H54 (cell line): ENCODE results near the gene FHAD1.
"Not testable (repeated sequence)": the region's sequence is repeated elsewhere in the genome, so short reads cannot be mapped to it uniquely, and the experiment has no call there.

Experiments
- DNase-seq: peaks from one replicate; pipeline ENCODE4 v3.0.0; 2011; ENCODE audit warnings: low spot score, mixed read lengths; ENCODE audit not compliant: insufficient read length
- FAIRE-seq: peaks from 3 replicates; lab custom pipeline; 2011; peaks lifted over from hg19 to GRCh38; lab: Jason Lieb, UNC
- POLR2A ChIP-seq: IDR thresholded peaks from 2 replicates; pipeline ENCODE4 v1.6.1; 2011; ENCODE audit warnings: low read depth, mild to moderate bottlenecking, low read length

Gene FHAD1

DNA sequence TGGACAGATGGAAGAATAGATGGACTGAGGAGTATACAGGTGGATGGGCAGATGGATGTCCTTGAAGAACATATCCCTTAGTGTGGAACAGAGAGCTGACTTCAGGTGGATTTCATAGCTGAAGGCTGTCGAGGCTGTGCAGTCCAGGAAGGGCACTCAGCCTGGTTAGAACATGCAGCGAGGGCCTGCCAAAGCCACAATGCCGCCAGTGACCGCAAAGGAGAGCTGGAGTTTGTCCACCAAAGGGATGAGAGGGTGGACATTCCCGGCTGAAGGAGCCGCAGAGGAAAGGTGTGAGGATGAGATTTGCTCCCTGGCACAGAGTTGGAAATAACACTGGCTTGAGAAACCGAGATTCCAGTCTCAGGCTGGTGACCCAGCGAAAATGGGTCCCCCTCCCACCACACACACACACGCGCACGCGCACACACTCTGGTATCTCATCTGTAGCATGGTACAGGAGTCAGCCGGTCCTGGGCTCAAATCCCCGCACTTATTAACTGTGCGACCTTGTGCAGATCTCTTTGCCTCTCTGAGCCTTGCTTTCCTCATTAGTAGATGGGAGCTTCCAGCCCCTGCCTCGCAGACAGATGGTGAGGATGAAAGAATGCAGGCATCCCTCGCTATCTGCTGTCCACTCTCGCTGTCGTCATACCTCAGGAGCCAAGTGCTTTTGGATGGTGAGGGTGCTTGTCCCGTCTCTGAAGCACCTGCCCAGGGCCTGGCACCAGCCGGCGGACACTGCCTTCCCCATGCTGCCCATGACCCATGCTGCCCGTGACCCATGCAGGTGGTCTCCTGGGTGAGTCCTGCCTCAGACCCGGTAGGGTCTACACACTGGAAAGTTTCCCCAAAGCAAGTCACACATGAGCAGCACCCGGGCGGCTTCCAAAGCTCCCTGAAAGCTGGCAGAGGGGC is 135.8 kb downstream of the FHAD1 start:
- no peak for TF ChIP-seq POLR2A
- DNase-seq = no peak
- FAIRE-seq = no peak

DNA sequence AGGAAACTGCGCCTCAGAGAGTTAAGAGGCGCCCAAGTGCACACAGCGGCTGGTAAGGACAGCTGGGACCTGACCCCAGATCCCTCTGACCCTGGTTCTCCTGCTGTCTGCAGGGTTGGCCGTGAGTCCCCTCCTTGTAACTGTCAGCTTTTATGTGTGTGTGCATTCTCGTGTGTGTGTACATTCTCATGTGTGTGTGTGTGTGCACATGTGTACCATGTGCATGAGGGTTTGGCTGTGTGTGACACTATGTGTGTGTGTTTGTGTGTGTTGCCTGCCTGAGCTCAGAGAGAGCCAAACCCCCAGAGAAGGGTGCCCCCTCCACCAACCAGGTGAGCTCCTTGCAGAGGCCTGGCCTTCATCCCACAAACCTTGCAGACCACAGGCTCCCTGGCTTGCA is 136.8 kb downstream of the FHAD1 start:
- no peak for TF ChIP-seq POLR2A
- FAIRE-seq (no peak), DNase-seq (no peak)

DNA sequence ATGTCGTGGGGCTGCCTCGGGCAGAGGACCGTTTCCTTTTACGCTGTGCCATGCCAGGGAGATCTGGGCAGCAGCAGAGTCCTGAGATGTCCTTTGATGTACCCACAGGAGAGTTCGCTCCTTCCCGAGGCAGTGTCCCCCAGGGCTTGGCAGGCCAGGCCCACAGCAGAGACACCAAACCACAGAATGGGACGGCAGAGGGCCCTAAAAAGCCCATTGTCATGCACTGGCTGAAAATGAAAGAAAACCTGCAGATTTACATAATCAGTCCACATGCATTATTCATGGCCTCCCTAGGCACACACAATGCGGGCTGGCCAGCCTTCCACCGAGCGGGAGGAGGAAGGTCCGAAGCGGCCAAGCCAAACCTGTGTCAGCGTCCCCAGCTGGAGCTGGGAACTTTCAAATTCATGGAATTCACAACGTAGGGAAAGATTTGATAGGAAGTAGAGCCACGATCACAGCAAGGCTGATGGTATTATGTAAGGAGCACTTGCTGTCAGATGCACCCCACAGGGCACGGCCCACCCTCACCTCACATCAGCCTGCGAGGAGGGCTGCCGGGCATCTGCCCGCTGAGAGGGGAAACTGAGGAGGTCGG is 137.4 kb downstream of the FHAD1 start:
- FAIRE-seq (no peak), DNase-seq (no peak)
- TF ChIP-seq POLR2A = no peak

DNA sequence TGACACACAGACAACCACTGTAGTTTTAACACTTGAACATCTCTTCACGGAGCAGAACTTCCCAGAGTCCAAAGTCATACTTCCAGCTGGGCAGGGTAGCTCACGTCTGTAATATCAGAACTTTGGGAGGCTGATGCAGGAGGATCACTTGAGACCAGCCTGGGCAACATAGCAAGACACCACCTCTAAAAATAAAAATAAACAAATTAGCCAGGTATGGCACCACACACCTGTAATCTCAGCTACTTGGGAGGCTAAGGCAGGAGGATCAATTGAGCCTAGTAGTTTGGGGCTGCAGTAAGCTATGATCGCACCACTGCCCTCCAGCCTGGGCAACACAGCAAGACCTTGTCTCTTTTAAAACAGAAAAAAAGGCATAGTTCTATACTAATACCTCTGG is 138.4 kb downstream of the FHAD1 start:
- no peak for FAIRE-seq
- no peak for DNase-seq
- TF ChIP-seq POLR2A = no peak

DNA sequence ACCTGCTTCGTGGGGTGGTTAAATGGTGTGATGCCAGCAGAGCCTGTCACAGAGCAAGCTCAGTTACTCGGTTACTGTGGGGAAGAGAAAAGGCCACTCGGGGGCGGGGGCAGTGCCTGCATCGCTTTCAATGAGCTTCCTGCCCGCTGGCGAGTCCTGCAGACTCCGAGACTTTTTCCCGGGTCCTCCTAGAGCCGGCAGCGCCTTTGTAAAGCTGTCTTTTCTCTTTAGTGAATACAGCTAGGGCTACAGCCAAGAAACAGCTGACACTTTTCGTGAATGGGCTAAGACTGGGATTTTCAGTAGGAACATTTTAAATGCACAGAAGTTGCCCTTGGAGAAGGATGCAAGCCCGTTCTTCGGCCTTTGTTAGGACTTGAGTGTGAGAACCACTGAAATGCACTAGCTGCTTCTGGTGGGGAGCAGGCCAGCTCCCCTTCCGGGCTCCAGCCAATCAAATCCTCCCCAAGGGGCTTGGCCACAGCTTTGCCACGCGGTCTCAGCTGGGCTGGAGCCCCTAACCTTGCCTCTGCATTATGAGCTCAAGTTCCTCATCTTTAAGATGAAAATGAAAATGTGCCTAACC is 139.2 kb downstream of the FHAD1 start:
- DNase-seq = no peak
- no peak for FAIRE-seq
- no peak for TF ChIP-seq POLR2A

DNA sequence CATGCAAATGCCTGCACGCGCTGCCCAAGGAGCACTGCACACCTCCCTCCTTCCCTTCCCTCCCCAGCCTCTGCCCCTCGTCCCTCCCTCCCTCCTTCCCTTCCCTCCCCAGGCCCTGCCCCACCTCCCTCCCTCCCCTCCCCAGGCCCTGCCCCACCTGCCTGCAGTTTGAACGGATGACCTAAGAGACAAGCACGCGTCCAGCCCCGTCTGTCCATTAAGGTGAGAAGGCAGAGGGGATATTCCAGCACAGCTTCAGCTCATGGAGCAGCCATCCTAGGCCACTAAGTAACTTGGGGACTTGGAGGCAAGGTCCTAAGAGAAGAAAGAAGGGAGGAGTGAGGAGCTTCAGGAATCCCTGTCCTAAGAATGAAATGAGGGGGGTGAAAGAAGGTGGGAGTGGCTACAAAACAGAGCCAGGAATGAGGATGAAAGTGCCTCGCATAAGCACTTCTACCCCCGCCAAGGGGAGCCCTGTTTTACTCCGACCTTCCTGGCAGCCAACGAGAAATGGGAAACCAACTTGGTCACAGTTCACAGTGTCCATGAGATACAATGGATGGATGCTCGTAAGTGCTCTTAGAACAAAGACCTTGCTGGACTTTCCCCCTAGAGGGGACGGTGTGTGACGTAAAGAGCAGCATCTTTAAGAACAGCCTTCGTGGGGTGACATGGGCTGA is 141.3 kb downstream of the FHAD1 start:
- TF ChIP-seq POLR2A = no peak
- no peak for DNase-seq
- no peak for FAIRE-seq

DNA sequence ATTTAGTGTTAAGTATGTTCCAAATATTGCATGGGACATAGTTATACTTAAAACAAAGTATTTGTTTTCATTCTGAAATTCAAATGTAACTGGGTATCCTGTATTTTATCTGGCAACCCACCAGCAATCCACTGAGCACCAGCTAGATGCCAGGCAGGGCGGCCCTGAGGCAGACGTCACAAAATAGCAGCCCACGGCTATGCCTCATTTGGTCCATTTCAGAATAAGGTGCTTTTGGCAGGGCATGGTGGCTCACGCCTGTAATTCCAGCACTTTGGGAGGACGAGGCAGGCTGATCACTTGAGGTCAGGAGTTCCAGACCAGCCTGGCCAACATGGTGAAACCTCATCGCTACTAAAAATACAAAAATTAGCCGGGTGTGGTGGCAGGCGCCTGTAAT is 142.8 kb downstream of the FHAD1 start:
- FAIRE-seq, DNase-seq: not testable (repeated sequence)

DNA sequence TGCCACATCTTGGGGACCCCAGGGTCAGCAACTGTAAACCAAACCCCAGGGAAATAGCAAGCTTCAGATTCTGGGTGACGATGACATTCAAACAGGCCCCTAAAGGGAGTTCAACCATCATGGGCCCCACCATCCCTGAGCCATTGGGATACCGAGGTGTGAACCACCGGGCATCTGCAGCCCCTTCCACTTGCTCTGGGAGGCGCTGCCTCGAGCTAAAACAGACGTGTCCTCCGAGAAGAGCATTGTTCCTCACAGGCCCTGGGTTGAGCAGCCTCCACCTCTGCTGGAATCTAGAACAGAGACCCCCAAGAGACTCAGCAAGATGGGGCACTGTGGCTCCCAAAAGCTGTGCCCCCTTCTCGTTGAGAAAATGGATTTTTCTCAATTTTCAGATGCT is 143.6 kb downstream of the FHAD1 start:
- FAIRE-seq = no peak

DNA sequence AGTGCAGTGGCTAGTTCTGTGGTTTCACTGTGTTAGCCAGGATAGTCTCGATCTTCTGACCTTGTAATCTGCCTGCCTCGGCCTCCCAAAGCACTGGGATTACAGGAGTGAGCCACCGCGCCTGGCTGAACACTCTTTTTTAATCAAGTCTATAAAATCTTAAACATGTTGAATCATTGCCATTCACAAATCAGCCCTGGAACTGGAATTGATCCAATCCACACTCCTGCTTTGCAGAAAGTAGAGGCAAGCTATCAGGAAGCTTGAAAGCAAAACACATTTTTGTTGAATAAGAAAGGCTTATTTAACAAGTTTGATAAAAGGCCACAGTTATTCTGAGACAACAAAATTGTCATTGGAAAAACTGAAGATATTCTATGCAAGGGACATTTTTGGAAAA is 144.3 kb downstream of the FHAD1 start:
- FAIRE-seq (no peak), DNase-seq (no peak)
- no peak for TF ChIP-seq POLR2A

More for the DNA sequence above, 143.6 kb downstream of the FHAD1 start:
- no peak for TF ChIP-seq POLR2A
- no peak for DNase-seq

DNA sequence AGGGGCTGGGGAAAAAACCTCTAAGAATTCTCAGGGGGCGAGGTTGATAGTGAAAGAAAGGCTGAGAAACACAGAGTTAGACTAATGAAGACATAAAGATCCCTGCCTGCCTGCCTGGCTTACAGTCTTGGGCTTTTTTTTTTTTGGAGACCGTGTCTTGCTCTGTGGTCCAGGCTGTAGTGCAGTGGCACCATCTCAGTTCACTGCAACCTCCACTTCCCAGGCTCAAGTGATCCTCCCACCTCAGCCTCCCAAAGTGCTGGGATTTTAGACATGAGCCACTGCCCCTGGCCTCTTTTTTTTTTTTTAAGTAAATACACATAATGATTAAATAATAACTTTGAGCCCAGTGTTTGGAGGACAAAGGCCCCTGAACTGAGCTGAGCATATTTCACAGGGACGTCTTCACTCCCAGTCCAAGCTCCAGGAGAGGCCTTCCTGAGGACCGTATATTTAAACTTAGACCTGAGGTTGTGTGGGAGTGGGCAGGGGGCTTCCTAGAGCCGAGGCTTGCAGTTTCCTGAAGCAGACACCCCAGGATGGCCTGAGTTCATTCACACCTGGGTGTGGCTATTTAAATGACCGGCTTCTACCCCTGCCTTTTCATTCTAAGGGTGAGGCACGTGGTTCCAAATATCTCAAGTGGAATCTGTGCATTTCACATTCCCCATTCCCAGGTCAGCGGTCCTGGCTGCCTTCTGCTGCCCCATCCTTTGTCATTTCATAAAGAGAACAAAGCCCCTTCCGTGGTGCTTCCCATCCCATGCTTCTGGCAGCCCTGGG is 146.6 kb downstream of the FHAD1 start:
- no peak for FAIRE-seq
- TF ChIP-seq POLR2A = no peak
- no peak for DNase-seq

DNA sequence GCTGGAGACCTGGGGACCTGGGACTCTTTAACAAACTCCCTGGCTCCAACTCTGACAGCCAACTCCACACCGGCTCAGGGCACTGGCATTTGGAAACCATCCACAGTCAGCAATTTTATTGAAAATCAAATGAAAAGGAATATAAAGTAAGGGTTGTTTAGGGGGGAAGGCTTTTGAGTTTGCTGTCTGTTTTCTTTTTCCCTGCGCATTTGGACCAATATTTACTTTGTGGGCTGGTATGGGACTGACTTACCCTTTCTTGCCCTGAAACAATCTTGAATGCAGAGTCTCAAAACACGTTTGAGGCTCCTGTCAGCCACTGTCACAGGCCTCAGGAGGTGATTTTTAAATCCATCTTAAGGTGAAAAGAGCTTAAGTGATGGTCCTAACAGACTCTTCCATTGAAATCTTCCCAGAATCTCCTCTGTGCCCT is 147.3 kb downstream of the FHAD1 start:
- TF ChIP-seq POLR2A = no peak
- DNase-seq = no peak
- no peak for FAIRE-seq

DNA sequence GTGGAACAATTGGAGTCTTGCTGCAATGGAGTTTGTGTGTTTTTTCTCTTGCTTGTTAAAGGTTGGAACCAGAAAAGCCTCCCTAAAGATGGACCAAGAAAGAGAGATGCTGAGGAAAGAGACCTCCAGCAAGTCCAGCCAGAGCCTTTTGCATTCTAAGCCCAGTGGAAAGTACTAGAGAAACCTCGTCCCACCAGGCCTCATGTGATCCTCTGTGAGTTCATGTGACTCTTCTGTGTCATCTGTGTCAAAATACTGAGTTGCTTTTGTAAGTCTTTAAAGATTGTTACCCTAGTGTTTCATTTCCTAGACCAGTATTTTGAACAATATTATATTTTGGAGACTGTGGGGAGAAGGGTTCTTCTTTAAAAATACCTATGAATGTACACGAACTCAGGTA is 150.2 kb downstream of the FHAD1 start:
- FAIRE-seq (no peak), DNase-seq (no peak)
- no peak for TF ChIP-seq POLR2A

DNA sequence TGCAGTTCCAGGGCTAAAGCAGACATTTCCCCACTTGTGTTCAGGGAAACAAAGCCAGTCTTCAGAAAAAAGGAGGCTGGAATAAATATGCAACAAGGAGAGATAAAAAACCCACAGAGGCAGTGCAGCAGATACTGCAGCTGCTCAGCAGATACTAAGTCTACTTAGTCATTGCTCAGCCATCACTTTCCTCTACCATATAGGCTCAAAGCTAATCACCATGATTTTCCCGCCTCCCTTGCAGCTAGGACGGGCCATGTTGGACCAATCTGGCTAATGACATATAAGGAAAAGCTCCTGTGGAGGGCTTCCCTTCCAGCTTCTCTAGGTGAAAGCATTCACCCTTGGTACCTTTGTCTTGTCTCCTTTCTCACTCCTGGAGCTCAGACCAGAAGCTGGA is 152.7 kb downstream of the FHAD1 start:
- TF ChIP-seq POLR2A = no peak
- no peak for FAIRE-seq
- no peak for DNase-seq
